SH-SY5Y (cell line): ENCODE data around the gene SMAD3.

Experiments used
- GATA2 ChIP-seq: IDR thresholded peaks from 2 replicates; pipeline ENCODE4 v1.6.1; 2011; ENCODE audit warnings: mild to moderate bottlenecking, low read depth, low read length
- GATA3 ChIP-seq: IDR thresholded peaks from 2 replicates; pipeline ENCODE4 v1.6.1; 2011; ENCODE audit warnings: low read depth, mild to moderate bottlenecking, low read length, moderate library complexity

GRCh38 chr15:67026610-67026967, 38.8 kb upstream of the SMAD3 start:
- TF ChIP-seq GATA2 = no peak
- no peak for TF ChIP-seq GATA3
